Neural progenitor cell (in vitro differentiated cells): ENCODE results near the gene TRMT10B.

Experiments used
- EZH2 ChIP-seq: fragments of 200-600 bp; sonication (generic); IDR thresholded peaks from 2 replicates; pipeline ENCODE4 v1.6.1; 2017; ENCODE audit warnings: antibody characterized with exemption, mild to moderate bottlenecking, moderate library complexity
- EZH2phosphoT487 ChIP-seq: fragments of 200-600 bp; sonication (generic); IDR thresholded peaks from 2 replicates; pipeline ENCODE4 v1.6.1; 2017; ENCODE audit warnings: antibody characterized with exemption

DNA sequence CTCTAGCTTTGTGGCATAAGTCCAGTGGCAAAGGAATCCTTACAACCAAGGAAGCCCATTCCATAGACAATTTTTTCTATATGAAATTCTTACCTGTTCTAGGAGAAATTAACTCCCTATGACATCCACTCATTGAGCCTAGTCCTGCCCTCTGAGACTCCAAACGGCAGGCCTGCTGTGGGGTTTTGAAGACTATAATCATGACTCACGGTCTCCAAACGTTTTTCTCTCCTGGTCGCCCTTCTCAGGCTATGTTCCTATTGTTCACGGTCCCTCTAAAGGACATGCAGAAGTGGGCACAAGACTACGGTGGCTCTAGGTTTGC, 30.6 kb downstream of the TRMT10B start:
- TF ChIP-seq EZH2 (peak; percentile 2), EZH2phosphoT487 (no peak)
